ENCODE data around the gene MIS18A.
"Not testable (repeated sequence)": the region's sequence is repeated elsewhere in the genome, so short reads cannot be mapped to it uniquely, and the experiment has no call there.

Gene MIS18A

GRCh38 chr21:32278518-32279376, at the start of gene MIS18A:
Gene MIS18A (minus strand): TSS chr21:32279049. CDS start chr21:32279014, 35 bp downstream.
- DNase-seq = peak; percentile 98

GRCh38 chr21:32328595-32328994, 49.7 kb upstream of the MIS18A start:
- no peak for DNase-seq

GRCh38 chr21:32325706-32326105, 46.9 kb upstream of the MIS18A start:
- no peak for DNase-seq

- no peak for DNase-seq
Observed at GRCh38 chr21:32322676-32323075, 43.8 kb upstream of the MIS18A start.

- no peak for DNase-seq
Observed at GRCh38 chr21:32322103-32322502, 43.3 kb upstream of the MIS18A start.

- no peak for DNase-seq
Observed at GRCh38 chr21:32321480-32321879, 42.6 kb upstream of the MIS18A start.

- no peak for DNase-seq
Observed at GRCh38 chr21:32320726-32321125, 41.9 kb upstream of the MIS18A start.

- DNase-seq = no peak
Observed at GRCh38 chr21:32320059-32320458, 41.2 kb upstream of the MIS18A start.

GRCh38 chr21:32319012-32319411, 40.2 kb upstream of the MIS18A start:
- DNase-seq = no peak

GRCh38 chr21:32317726-32318125, 38.9 kb upstream of the MIS18A start:
- DNase-seq = no peak

- peak; percentile 35 for DNase-seq
Observed at GRCh38 chr21:32316361-32317215, 37.7 kb upstream of the MIS18A start.

GRCh38 chr21:32315511-32316281, 36.8 kb upstream of the MIS18A start:
- peak; percentile 30 for DNase-seq

GRCh38 chr21:32314806-32315205, 36.0 kb upstream of the MIS18A start:
- DNase-seq = peak; percentile 41

- peak; percentile 46 for DNase-seq
Observed at GRCh38 chr21:32312976-32313375, 34.1 kb upstream of the MIS18A start.

- DNase-seq = peak; percentile 29
Observed at GRCh38 chr21:32312326-32312725, 33.5 kb upstream of the MIS18A start.

- no peak for DNase-seq
Observed at GRCh38 chr21:32311621-32312020, 32.8 kb upstream of the MIS18A start.

GRCh38 chr21:32310976-32311375, 32.1 kb upstream of the MIS18A start:
- DNase-seq = not testable (repeated sequence)

- no peak for DNase-seq
Observed at GRCh38 chr21:32309906-32310460, 31.1 kb upstream of the MIS18A start.

- no peak for DNase-seq
Observed at GRCh38 chr21:32308696-32309095, 29.8 kb upstream of the MIS18A start.

GRCh38 chr21:32307706-32308105, 28.9 kb upstream of the MIS18A start:
- no peak for DNase-seq

GRCh38 chr21:32306021-32306780, 27.4 kb upstream of the MIS18A start:
- DNase-seq = peak; percentile 92

- DNase-seq = no peak
Observed at GRCh38 chr21:32304998-32305397, 26.1 kb upstream of the MIS18A start.
